Breast epithelium (tissue), 3 donors: ENCODE data around the gene PYGB.

Experiments
- CTCF ChIP-seq, 3 donors: fragments of 450-650 bp; IDR thresholded peaks; one replicate each; pipeline ENCODE4 v1.5.1; 2016 to 2017; ENCODE audit warnings: antibody characterized with exemption in 3 of 3, mild to moderate bottlenecking in 3 of 3, moderate library complexity in 3 of 3
- POLR2AphosphoS5 ChIP-seq, 3 donors: sonication (generic); formaldehyde crosslinking; IDR thresholded peaks; one replicate each; pipeline ENCODE4 v1.6.1; 2017; ENCODE audit warnings: antibody characterized with exemption in 3 of 3

- TF ChIP-seq POLR2AphosphoS5 (IDR thresholded peaks at IDR 0.05) (no peak), CTCF (IDR thresholded peaks at IDR 0.05) (no peak)
Observed at GRCh38 chr20:25344634-25345033, 96.7 kb downstream of the PYGB start.
